Kidney (tissue), 14 donors: ENCODE data around the gene PDE3B. TPM values are rescaled to one million over a fixed set of nuclear protein-coding genes. Genes with fewer than 3 reads are reported as not detected.

Experiments used
- DNase-seq, 5 donors: peaks; one replicate each; pipeline ENCODE4 v3.0.0-alpha.2; 2013 to 2020
- FAIRE-seq: peaks from 2 replicates; lab custom pipeline; 2012; peaks lifted over from hg19 to GRCh38; lab: Jason Lieb, UNC
- H3K27ac ChIP-seq, 2 donors: one replicate each; pipeline ENCODE4 v1.7.0; 2013; ENCODE audit warnings: low read depth in 2 of 2, low read length in 2 of 2, inconsistent platforms in 1 of 2
- H3K27me3 ChIP-seq: one replicate; pipeline ENCODE4 v1.7.1; 2013; ENCODE audit warnings: low read length, inconsistent platforms; ENCODE audit not compliant: control insufficient read depth, insufficient read depth
- H3K36me3 ChIP-seq, 3 donors: one replicate each; pipeline versions ENCODE4 v1.7.0 to v1.7.1; 2013; ENCODE audit warnings: low read length in 3 of 3, control low read depth in 1 of 3, inconsistent platforms in 1 of 3; ENCODE audit not compliant: insufficient read depth in 3 of 3, control insufficient read depth in 2 of 3
- H3K4me1 ChIP-seq, 3 donors: one replicate each; pipeline versions ENCODE4 v1.7.0 to v1.7.1; 2013; ENCODE audit warnings: low read length in 3 of 3, inconsistent platforms in 1 of 3, low read depth in 1 of 3; ENCODE audit not compliant: control insufficient read depth in 2 of 3, insufficient read depth in 2 of 3
- H3K4me3 ChIP-seq, 3 donors: one replicate each; pipeline versions ENCODE4 v1.7.0 to v1.8.1; 2013; ENCODE audit warnings: low read length in 3 of 3, control low read depth in 1 of 3, inconsistent platforms in 1 of 3
- H3K9ac ChIP-seq, 3 donors: one replicate each; pipeline versions ENCODE4 v1.7.0 to v1.7.1; 2013; ENCODE audit warnings: low read length in 3 of 3, control low read depth in 1 of 3, inconsistent platforms in 1 of 3
- H3K9me3 ChIP-seq, 3 donors: one replicate each; pipeline versions ENCODE4 v1.7.0 to v1.7.1; 2013; ENCODE audit warnings: low read length in 3 of 3, control low read depth in 1 of 3, inconsistent platforms in 1 of 3; ENCODE audit not compliant: control insufficient read depth in 2 of 3, insufficient read depth in 1 of 3
- intact Hi-C: fragments of 100-400 bp; cut with DNase I; formaldehyde crosslinking; loops from one replicate; pipeline ENCODE4 v1.11.1; 2022
- polyA plus RNA-seq: library from polyadenylated mRNA; stranded (reverse); fragments of 350-450 nt; fragmentation: Illumina TruSeq; extraction: RNeasy Lipid Tissue Mini Kit (QIAGEN cat#74804); gene quantifications from one replicate; pipeline ENCODE4 v1.2.3, GENCODE V29; 2014; ENCODE audit warnings: low read depth, low replicate concordance; ENCODE audit not compliant: insufficient read depth
- total RNA-seq: library from RNA; stranded (reverse); fragmentation: NEBNext Ultra II Directional; extraction: Animal tissue kit (Norgen Biotek cat#: 25700); gene quantifications from one replicate; pipeline ENCODE4 v1.2.1, GENCODE V29; 2021
- TF ChIP-seq, protein P1 (sequence below): IDR thresholded peaks from 3 replicates; pipeline ENCODE4 v1.5.1; 2012; ENCODE audit warnings: mild to moderate bottlenecking, moderate library complexity, borderline replicate concordance; ENCODE audit not compliant: insufficient read depth; ENCODE audit errors: extremely low read depth
- donor health status: control.
- donor health status: control.
- donor health status: control.
- donor health status: control.
- donor health status: control.
- donor health status: DM: yes; HTN: yes; CAD: no.
- donor health status: Normal renal cell carcinoma (clear cell type).

Gene PDE3B
- total and polyA plus RNA-seq, 2 donors from 2014 or later, result 0.99 to 7.4 TPM

DNA sequence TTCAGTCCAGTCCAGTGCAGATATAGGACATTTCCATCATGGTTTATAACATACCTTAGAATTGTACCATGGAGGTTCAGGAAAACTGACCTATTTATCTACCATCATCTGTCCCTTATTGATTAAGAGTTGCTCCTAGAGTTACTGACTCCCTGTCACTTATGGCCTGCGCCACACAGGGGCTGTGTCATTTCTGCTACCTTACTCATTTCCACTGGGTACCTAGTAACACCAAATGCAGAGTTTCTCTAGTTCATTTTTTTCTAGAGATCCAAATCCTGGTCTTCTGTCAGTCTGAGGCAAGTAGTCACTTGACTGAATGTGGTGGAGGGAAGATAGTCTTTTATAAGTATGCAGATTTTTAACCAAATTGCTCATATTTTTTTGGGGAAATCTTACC, 59.2 kb downstream of the PDE3B start:
- H3K9ac ChIP-seq, result no peak overlapping the region
- no peak for FAIRE-seq
- peaks cover 0 to 10% (median 0%) of the 10 kb centered on the region in 3 donors for H3K9me3 ChIP-seq
- no peaks in the 10 kb centered on the region for H3K36me3 ChIP-seq
- intact Hi-C loops, result no loop called here
- H3K27me3 ChIP-seq, result no peaks in the 10 kb centered on the region
- no peak overlapping the region for H3K4me3 ChIP-seq
- DNase-seq, result no peak
- H3K27ac ChIP-seq, result no peak overlapping the region
- TF ChIP-seq, protein P1, sequence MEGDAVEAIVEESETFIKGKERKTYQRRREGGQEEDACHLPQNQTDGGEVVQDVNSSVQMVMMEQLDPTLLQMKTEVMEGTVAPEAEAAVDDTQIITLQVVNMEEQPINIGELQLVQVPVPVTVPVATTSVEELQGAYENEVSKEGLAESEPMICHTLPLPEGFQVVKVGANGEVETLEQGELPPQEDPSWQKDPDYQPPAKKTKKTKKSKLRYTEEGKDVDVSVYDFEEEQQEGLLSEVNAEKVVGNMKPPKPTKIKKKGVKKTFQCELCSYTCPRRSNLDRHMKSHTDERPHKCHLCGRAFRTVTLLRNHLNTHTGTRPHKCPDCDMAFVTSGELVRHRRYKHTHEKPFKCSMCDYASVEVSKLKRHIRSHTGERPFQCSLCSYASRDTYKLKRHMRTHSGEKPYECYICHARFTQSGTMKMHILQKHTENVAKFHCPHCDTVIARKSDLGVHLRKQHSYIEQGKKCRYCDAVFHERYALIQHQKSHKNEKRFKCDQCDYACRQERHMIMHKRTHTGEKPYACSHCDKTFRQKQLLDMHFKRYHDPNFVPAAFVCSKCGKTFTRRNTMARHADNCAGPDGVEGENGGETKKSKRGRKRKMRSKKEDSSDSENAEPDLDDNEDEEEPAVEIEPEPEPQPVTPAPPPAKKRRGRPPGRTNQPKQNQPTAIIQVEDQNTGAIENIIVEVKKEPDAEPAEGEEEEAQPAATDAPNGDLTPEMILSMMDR, result no peak
- no peaks in the 10 kb centered on the region for H3K4me1 ChIP-seq

DNA sequence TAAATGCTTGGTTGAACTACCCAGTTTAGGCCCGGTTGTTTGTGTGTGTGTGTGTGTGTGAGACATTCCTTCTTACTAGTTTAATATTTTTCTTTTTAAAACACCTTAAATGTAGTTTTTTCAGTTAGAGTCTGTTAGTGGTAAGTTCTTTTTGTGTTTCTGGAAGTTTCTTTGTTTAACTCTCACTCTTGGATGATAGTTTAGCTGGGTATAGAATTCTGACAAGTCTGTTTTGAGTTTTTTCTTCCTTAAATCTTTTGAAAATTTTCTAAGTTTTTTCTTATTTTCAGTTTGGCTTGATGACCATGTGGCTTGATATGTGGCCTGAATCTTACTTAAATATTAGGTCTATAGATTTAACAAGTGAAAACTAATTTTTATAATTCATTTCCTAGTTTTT, 60.1 kb downstream of the PDE3B start:
- Histone ChIP-seq H3K27ac (no peak overlapping the region), H3K36me3 (no peaks in the 10 kb centered on the region), H3K9ac (no peak overlapping the region), H3K9me3 (peaks cover 0 to 10% (median 0%) of the 10 kb centered on the region in 3 donors), H3K4me1 (no peaks in the 10 kb centered on the region), H3K27me3 (no peaks in the 10 kb centered on the region), H3K4me3 (no peak overlapping the region)
- no peak for FAIRE-seq
- no peak for DNase-seq
- TF ChIP-seq, protein P1, result no peak
- intact Hi-C loops, result no loop called here

DNA sequence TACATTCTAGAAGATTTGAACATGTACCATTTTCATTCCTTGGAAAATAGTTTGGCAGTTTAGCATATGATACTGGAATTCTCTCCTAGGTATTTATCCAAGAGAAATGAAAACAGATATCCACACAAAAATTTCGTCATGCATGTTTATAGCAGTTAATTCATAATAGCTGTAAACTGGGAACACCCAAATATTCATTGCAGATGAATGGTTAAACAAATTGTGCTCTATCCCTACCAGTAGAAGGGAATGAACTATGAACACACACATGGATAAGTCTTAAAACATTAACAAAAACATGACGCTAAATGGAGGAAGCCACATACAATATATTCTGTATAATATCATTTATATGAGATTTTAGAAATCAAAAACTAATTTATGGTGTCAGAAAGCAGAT, 61.5 kb downstream of the PDE3B start:
- FAIRE-seq (no peak), DNase-seq (no peak)
- no peak overlapping the region for H3K9ac ChIP-seq
- H3K36me3 ChIP-seq, result no peaks in the 10 kb centered on the region
- no peak overlapping the region for H3K27ac ChIP-seq
- no peaks in the 10 kb centered on the region for H3K27me3 ChIP-seq
- H3K9me3 ChIP-seq, result peaks cover 0 to 10% (median 0%) of the 10 kb centered on the region in 3 donors
- H3K4me3 ChIP-seq, result no peak overlapping the region
- no peaks in the 10 kb centered on the region for H3K4me1 ChIP-seq
- intact Hi-C loops, result no loop called here
- TF ChIP-seq, protein P1, result no peak
